DMS79 (cell line): ENCODE measurements around the gene DQX1.

Experiments
- DNase-seq: peaks from one replicate; lab custom pipeline; 2025; lab: John Stamatoyannopoulos, UW

DQX1 gene

DNA sequence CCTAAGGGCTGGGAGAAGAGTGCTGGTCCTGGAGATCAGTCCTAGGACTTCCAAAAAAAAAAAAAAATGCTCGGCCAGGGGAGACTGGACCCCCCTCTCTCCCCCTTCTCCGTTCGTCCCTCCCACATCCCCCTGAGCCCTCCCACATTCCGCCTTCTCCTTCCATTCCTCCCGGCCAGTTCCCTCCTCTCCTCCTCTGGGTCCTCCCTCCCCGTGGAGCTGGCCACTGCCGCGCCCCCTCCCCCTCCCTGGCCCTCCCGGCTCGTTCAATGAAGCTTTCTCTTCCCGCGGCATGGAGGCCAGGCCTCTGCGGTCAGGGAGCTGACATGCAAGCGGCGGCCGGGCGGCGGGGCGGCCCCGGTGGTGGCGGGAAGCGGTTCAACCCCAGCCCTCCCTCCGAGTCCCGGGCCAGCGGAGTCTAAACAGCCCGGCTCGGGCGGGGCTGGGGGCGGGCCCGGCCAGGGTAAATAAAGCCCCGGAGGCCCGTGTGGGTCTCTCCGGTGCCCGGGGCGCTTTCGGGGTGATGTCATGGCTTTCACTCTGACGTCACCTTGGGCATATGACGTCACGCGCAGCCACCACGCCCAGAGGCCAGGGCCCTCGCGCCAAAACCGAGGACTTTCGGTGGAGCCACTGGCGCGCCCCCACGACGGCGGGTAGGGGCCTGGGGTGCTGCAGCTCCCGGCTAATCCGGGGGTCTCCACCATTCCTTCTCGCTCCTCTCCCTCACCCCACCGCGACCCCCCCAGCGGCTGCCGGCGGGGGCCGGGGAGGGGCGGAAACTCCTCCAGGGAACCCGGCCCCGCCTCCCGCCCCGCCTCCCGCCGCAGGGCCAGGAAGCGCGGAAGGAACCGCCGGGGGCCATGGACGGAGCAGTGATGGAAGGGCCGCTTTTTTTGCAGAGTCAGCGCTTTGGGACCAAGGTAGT is 28.1 kb upstream of the DQX1 start, which contains the start of the genes DOK1 and LOXL3:
Gene DOK1 (plus strand): TSS at position 829 of the 928 bp plus-strand sequence. CDS start 35 bp downstream, at position 864.
Gene LOXL3 (minus strand): TSS at position 51 of the 928 bp plus-strand sequence. CDS start 1,308 bp downstream, outside the sequence.
- DNase-seq: peak; percentile 52

DNA sequence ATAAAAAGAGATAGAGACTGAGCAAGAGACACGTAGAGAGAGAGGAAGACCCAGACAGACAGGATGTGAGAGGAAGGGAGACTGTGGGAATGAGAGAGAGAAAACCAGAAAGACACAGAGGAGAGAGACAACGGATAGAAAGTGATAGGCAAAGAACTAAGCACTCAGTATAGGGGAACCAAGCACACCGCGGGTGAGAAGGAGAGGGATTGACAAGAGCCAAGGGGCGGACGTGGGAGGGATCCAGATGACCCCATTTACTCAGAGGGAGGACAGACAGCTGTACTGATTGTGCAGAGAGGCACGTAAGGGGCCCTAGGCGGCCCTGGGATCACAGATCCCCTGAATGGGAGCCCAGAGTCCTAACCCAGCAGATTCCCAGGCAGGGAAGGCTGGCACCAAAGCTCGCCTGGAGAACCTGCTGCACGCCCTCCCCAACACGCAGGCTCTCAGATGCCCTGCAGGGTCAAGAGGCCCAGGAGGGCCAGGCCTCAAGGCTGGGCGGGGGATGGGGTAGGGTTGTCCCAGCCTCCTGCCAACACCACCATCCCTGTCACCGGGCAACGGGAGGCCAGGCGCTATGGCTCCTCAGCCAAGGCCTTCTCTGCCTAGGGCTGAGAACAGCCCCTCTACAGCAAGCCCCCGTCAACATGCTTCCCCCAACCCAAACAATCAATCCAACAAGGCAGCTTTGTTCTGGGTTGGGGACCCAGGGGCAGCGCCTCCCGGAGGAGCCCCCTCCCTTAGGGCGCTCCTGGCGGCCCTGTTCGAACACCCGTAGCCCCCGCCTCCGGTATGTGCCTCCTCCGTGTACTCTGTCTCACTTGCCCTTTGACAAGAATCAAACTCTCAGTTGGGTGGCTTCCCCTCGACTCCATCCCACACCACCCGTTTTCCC is 27.1 kb upstream of the DQX1 start:
- DNase-seq: no peak

DNA sequence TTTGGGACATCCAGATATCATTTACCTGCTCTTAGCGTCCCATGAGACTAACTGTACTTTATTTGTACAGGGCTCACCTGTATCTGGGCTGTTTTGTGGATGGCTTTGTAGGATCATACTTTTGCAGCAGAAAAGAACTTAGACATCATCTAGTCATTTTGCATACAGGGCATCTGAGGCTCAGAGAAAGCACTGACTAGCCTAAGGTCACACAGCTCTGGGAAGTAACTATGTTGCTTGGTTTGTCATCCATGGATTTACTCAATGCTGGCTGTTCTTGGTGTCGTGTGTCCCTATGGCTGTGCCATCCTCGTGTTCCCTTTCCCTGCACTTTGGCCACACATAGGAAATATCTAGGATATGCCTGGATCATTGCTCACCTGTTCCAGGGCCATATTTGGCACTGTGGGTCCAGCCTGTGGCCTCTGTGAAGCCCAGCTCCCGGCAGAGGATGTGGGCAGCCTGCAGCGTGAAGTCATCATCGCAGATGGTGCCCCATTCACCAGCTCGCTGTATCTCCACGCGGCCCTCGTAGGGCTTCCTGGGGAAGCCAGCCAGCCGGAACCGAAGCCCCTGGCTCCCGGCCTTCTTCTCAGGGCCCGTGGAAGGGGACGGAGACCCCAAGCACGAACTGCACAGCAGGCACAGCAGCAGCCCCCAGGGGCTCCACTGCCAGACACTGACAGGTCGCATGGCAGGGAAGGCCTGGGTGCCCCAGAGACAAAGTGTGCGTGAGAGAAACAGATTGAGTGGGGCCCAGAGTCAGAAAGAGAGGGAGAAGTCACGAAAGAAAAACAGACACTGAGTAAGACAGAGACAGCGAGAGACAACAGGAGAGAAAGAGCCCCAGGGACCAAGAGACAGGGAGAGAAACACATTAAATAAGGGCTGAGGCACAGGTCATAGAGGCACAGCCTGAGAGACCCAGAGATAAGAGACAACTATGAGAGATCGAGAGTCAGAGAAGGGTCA is 26.2 kb upstream of the DQX1 start:
- DNase-seq: no peak

DNA sequence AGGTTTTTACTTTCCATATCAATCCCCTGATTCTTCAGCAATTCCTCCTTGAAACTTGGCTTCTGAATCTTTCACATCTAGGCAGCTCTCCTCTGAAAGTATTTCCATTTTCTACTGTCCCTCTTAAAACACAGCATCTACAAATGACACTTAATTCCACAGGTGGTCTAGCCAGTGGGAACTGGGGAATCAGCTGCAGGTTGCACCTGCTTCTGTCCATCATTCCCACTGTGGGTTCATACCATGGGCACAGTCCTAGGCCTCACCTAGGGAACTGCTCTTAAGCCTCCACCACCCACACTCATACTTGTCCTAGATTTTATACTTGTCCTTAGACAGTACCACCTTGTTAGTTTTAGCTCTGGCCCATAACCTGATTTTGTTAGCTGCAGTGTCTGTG is 25.5 kb upstream of the DQX1 start:
- DNase-seq: no peak

DNA sequence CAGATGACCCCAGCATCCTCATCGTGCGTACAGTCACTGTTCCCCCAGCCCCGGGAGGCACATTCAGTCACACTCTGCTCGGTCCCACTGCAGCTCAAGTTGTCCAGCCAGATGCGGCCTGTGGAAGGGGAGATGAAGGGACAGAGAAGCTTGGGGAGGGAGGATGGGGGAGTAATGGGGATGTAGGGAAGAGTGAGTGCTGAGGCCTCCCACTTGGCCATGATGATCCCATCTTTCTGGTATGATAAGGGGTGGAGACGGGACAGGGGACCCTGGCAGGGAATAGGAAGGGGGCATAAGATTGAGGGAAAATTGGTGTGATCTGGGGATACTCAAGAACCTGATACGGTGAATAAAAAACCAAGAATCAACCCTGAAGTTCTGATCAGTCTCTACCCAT is 24.2 kb upstream of the DQX1 start:
- DNase-seq: no peak

DNA sequence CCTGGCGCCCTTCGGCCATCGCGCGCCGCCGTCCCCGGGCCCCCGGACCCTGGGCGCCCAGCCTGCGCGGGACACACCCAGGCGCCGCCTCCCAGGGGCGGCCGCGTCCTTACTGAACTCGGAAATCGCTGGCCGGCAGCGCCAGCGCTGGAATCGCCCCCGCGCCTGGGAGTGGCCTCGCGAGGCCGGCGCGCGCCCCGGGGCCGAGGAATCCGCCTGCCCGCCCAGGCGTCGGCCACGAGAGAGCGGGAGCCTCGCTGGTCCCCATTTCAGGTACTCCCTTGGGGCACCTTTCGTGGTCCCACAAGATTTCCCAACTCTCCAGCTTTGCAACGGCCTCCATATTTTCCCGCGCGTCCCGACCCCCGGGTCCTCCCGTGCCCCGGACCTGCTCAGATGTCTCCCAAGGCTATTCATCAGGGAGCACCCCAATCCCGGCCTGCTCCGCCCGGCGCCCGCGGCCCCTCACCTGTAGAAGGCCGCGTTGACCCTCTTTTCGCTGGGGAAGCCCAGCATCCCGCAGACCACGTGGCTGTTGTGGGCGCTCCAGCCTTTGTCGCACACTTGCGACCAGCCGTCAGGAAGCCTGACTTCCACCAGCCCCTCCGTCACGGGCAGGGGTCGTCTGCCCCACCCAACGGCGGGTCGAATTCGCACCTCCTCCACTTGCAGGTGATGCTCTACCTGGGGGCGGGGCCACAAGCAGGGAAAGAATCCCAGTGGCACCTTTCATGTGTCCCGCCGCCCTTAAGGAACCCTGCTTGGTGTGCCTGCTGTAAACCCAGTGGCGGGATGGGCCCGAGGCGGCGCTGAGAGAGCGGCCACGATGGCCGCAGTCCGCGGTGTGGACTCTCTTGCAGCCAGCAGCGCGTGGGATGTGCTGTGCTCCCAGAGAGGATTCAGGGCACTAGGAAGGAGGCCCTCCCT is 23.1 kb upstream of the DQX1 start:
- DNase-seq: peak; percentile 48

DNA sequence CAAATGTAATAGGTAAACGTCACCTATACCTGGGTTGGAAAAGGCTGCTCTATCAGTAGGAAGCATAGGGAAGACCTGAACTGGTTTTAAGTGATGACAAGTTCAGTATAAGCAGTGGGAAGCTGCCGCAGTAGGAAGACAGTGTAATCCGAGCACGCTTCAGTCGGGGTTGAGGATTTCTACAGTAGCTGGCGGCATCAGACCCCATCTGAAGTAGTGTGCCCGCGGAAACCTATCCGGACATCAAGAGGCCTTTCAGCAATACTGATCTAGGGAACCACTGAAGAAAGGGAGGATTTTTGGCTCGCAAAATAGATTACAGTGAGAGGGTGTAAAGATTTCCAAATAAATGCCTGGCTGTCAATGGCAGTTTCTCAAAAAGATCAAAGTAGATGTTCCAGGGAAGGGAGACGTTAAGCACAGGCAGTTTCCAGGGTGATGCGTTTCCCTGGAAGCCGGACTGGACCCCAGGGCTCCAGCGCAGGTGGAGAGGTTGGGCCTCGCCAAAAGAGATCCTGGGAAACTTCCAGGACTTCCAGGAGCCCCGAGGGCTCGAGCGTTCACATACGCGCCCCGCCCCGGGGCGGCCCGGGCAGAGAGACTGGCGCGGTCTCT is 22.4 kb upstream of the DQX1 start:
- DNase-seq: peak; percentile 23

DNA sequence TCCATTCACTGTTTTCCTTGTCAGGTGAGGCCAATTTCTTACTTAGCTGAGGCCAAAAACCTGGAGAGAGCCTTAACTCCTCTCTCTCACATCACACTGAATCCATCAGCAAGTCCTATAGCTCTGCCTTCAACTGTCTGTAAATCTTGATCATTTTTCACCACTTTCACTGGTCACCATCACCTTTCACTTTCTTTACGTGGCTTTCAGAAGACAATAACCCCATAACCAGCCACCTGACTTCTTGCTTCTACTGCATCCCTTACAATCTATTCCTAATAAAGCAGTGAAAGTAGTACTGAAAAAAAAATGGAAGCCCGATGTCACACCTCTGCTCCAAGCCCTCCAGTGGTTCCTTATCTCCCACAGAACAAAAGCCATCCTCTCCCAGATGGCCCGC is 20.0 kb upstream of the DQX1 start:
- DNase-seq: no peak

DNA sequence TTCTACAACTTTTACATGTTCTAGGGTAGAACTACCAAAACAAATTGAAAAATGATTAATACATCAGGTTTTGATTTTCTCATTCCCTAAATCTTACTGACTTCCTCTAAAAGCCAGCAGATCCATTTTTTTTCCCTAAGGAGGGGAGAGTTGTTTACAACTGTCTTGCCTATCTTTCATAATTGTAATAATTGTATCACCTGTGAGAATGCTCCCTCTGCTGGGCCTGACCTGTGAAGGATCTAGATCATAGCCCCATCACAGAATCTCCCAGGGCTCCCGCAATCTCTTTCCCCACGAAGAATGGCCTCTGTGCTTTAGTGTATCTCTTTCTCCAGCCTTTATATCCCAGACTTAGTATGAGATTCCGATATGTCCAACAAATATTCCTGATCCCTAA is 18.6 kb upstream of the DQX1 start:
- DNase-seq: peak; percentile 26

DNA sequence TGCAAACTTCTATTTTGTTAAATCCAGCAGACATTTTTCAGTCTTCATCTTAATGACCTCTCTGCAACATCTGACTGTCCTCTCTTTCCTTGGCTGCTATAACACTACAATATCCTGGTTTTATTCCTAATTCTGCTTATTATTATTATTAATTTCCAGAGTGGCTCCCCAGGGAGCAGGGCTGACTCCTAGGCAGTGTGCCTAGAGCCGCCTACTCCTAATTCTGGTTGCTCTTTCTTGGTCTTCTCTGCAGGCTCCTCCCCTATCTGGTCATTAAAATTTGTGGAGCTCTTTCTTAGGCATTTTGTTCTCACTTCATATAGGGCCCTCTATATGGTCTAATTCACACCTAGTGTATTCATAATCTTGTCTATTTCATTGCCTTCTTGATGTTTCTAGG is 16.9 kb upstream of the DQX1 start:
- no peak for DNase-seq

DNA sequence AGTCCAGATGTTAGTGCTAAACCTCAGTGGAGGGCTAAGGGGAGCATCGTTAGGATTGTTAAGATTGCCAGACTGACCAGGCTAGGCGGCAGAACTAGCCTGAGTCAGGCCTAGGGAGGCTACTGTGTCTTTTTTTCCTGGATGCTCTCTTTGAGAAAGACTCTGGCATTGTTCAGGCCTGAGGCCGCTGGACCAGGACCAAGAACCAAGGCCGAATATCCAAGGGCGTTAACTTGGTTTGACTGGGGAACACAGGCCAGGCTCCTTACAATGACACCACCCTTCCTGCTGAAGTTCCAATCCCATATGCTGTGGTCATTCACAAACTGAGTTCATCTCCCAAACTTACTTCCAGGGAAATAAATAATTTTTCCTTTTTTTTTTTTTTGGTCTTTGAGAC is 14.3 kb upstream of the DQX1 start:
- DNase-seq: no peak

DNA sequence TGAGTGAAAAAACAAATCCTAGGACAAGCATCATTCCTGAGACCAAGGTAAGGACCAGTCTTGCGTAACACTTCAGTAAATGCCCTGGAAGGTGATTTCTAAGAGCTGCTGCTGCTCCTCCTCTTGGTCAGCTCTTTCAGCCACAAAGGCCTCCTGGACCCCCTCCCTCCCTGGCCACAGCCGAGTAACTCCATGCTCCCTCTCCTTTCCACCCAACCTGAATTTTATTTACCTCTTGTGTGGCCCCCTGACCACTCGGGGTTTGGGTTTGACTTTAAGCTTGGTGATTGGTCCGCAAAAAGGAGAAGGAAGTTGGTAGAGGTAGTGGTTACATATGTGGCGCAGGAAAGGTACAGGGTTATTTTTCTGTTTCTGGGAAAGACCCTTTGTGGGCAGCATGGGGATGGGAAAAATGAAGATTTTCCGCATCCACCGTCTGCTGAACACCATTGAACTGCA is 12.9 kb upstream of the DQX1 start:
- no peak for DNase-seq

DNA sequence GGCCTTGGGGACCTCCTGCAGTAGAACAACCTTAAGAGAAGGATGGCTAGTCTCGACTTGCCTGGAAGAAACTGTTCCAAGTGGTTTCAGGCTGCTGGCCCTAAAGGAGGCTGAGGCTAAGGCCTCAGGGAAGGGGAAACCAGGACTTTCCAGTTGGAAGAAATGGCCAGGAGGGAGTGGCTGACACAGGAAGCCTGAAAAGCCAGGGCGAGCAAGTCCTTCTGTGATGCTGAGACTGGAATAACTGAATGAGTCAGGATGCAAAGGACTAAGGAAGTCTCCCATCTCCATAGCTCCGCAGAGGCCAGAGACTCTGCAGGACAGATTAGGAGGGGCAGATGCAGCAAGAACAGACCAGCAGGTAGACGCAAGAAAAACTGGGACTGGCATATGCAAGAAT is 11.1 kb upstream of the DQX1 start:
- DNase-seq: no peak

DNA sequence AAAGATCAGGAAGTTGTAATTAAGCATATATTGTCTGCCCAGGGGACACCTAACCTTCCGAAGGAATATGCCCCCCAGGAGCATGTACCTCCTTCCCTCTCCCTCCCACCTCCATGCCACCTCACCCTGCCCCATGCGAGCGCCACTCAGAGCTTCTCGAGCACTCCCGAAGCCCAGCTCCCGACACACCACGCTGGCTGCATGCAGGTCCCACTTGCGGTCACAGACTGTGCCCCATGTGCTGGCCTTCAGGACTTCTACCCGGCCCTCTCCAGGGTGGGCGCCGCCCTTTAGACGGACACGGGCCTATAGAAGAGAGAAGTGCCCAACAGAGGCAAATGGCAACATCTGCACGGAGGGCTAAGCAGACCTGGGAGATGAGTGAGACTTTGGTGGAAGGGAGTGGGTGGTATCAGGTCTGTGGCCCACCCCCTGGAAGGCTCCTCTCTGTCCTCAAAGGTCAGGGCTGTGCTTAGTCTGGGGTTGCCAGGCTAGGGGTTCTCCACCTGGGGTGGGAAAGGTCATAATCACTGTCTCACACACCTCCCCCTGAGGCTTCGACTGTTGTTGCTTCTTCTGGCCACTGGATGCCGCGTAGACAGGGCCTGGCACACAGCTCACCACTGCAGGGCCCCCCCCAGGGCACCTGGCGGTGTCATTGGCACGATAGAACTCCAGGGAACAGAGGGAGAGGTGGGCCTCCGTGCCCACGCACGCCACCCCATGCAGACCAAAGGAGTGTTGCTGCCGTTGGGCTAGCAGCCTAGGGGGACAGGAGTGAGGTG is 10.3 kb upstream of the DQX1 start:
- no peak for DNase-seq

DNA sequence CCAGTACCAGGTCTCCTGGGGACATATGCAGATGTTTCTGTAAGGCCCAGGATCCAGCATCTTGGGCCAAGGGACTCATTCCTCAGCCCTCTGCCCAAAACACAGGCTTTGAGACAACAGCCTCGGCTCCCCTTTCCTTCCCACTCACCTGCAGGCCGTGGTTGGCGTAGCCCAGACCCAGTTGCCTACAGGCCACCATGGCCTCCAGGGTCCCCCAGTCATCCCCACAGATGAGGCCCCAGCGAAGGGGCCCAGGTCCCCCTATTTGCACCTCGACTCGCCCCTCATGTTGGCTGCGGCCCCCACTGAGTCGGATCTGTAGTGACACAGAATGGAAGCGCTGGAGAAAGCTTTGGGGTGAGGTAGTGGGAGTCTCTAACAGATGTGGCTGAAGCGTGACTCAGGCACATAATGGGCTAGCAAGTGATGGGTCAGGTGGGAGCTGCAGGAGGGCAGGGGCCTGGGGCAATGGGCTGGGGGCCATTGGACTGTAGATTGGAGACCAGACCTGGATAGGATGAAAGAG is 9.5 kb upstream of the DQX1 start:
- DNase-seq: no peak

DNA sequence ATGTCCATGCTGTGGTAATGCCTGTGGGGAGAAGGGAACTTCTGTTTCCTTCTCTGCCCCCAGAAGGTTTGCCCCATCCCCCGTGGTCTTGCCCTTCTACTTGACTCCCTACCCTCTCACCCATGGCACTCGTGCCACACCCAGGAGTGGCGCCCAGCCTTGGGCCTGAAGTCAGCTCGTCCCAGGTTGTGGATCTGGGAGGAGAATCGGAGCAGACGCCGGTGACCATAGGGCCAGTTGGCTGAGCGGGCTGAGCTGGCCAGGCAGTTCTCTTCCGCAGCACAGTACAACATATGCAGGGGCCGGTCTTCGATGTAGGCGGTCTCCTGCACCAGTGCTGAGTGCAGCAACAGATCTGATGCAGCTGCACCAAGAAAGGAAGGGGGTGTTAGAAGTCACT is 8.4 kb upstream of the DQX1 start:
- no peak for DNase-seq

DNA sequence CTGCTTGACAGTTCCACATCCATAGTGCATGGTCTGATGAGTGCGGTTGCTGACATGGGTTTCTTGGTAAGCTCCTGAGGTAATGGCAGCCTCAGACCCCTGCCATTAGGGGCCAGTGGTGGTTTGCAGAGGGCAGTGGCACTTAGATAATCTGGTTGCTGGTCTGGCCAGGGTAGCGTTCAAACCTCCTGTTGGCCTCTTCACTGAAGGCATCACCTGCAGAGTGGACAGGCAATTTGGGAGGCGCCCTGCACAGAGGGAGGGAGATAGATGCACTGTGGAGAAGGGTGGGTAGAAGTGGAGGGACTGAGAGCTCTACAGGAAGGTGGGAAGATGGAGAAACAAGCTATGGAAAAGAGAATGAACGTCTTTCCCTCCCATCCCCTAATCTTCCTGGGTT is 7.4 kb upstream of the DQX1 start:
- no peak for DNase-seq

DNA sequence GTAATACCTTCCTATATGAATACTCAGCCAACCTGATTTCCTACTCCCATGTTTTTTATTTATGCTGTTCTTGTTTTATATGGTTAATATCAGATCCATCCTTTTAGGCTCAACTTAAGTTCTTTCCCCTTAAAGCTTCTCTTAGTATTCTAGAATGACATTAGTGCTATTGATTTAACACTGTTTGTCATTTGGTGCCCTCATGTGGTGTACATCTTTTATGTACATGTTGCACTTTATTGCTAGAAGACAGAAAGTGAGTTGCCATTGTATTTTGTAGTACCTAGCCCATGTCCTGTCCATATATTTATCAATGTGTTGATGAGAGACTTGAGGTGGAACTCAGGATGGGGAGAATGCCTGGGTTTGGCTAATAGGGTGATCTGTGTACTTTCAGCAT is 6.2 kb upstream of the DQX1 start:
- no peak for DNase-seq

DNA sequence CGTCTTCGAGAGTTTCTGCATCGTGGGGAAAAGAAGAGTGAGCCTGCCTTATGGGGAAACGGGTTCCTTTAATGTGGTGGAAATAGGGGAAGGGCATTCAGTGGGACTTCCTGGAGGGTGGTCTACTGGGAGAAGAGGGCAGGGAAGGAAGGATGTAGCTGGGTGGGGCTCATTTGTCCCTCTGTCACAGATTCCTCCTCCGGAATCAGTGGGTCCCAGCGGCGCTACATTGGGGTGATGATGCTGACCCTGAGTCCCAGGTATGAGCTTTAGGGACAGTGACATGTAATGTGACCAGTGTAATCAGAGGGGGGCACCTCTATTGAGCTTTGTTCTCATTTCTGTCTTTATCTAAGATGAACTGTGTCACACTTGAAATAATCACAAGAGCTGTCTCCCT is 5.6 kb upstream of the DQX1 start:
- no peak for DNase-seq
